Mesendoderm (in vitro differentiated cells): ENCODE results near the gene MYT1.

Experiments
- DNase-seq: peaks from one replicate; pipeline ENCODE4 v3.0.0; 2013
- H2AK5ac ChIP-seq: 2 replicates; pipeline ENCODE4 v1.6.1; 2013; ENCODE audit warnings: low read length, inconsistent platforms
- H2BK120ac ChIP-seq: 2 replicates; pipeline ENCODE4 v1.6.1; 2013; ENCODE audit warnings: low read depth, mild to moderate bottlenecking, low read length, moderate library complexity, mixed read lengths
- H2BK15ac ChIP-seq: replicated peaks from 2 replicates; pipeline ENCODE4 v1.6.1; 2013; ENCODE audit warnings: low read depth, mild to moderate bottlenecking, moderate library complexity
- H2BK5ac ChIP-seq: 2 replicates; pipeline ENCODE4 v1.6.1; 2013; ENCODE audit warnings: low read length, inconsistent platforms
- H3K18ac ChIP-seq: 2 replicates; pipeline ENCODE4 v1.6.1; 2013; ENCODE audit warnings: mild to moderate bottlenecking, low read length, mixed read lengths
- H3K23ac ChIP-seq: one replicate; pipeline ENCODE4 v1.6.1; 2013; ENCODE audit warnings: low read length
- H3K27ac ChIP-seq: 2 replicates; pipeline ENCODE4 v1.5.1; 2013; ENCODE audit warnings: low read depth, mild to moderate bottlenecking, inconsistent platforms, low read length, moderate library complexity
- H3K27me3 ChIP-seq: 2 replicates; pipeline ENCODE4 v1.6.1; 2013; ENCODE audit warnings: low read length, control low read depth, mild to moderate bottlenecking, inconsistent platforms; ENCODE audit not compliant: insufficient read depth, poor library complexity
- H3K36me3 ChIP-seq: 2 replicates; pipeline ENCODE4 v1.6.1; 2013; ENCODE audit warnings: low read length, inconsistent platforms; ENCODE audit not compliant: control insufficient read depth, insufficient read depth
- H3K4ac ChIP-seq: one replicate; pipeline ENCODE4 v1.6.1; 2013; ENCODE audit warnings: low read depth, mild to moderate bottlenecking, low read length, moderate library complexity
- H3K4me1 ChIP-seq: 2 replicates; pipeline ENCODE4 v1.6.1; 2013; ENCODE audit warnings: low read depth, low read length, inconsistent platforms; ENCODE audit not compliant: control insufficient read depth
- H3K4me2 ChIP-seq: 2 replicates; pipeline ENCODE4 v1.6.1; 2013; ENCODE audit warnings: low read length
- H3K4me3 ChIP-seq: 2 replicates; pipeline ENCODE4 v1.5.1; 2013; ENCODE audit warnings: mild to moderate bottlenecking, low read length
- H3K56ac ChIP-seq: one replicate; pipeline ENCODE4 v1.6.1; 2013; ENCODE audit warnings: low read length
- H3K79me1 ChIP-seq: 2 replicates; pipeline ENCODE4 v1.6.1; 2013; ENCODE audit warnings: low read length, inconsistent platforms
- H3K79me2 ChIP-seq: 2 replicates; pipeline ENCODE4 v1.6.1; 2013; ENCODE audit warnings: mild to moderate bottlenecking, low read length; ENCODE audit not compliant: control insufficient read depth, insufficient read depth
- H3K9ac ChIP-seq: 2 replicates; pipeline ENCODE4 v1.6.1; 2013; ENCODE audit warnings: low read length, inconsistent platforms
- H4K5ac ChIP-seq: one replicate; pipeline ENCODE4 v1.6.1; 2013; ENCODE audit warnings: low read length
- H4K8ac ChIP-seq: one replicate; pipeline ENCODE4 v1.6.1; 2013; ENCODE audit warnings: low read depth, mild to moderate bottlenecking, control low read depth, low read length, moderate library complexity
- WGBS: extraction: QIAGEN DNeasy Blood & Tissue Kit; methylation state at CpG from one replicate; pipeline ENCODE4 v1.1.7; 2013; ENCODE audit warnings: low lambda C conversion rate, missing lambda C conversion rate; ENCODE audit not compliant: insufficient coverage; ENCODE audit errors: extremely low coverage; 5-methylcytosine and 5-hydroxymethylcytosine counted together

Gene MYT1

DNA sequence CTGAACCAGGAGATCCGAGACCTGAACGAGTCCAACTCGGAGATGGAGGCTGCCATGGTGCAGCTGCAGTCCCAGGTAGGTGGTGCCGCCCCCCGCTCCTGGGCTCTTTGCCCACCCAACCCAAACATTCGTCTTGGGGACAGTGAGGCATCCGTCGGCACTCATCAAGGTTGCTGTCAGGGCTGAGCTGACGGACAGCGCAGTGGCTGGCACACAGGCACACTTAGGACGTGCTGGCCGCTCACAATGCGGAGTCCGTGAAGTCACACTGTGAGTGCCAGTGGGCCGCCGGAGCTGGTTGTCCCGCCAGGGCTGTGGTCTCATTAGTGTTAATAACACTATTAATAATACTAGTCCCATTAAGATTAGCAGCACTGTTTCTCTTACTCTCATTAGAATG is 73.1 kb downstream of the MYT1 start:
- H3K4me2 ChIP-seq, result no peak overlapping the region
- no peak overlapping the region for H3K4me3 ChIP-seq
- no peak overlapping the region for H2BK15ac ChIP-seq
- no peak overlapping the region for H2BK5ac ChIP-seq
- H3K36me3 ChIP-seq, result no peaks in the 10 kb centered on the region
- no peak overlapping the region for H3K18ac ChIP-seq
- H2AK5ac ChIP-seq, result no peak overlapping the region
- H3K27ac ChIP-seq, result no peak overlapping the region
- H3K79me2 ChIP-seq, result no peaks in the 10 kb centered on the region
- no peak overlapping the region for H4K5ac ChIP-seq
- H3K4me1 ChIP-seq, result no peaks in the 10 kb centered on the region
- no peak overlapping the region for H3K56ac ChIP-seq
- no peak overlapping the region for H3K9ac ChIP-seq
- no peak overlapping the region for H3K23ac ChIP-seq
- no peaks in the 10 kb centered on the region for H3K27me3 ChIP-seq
- no peak overlapping the region for H4K8ac ChIP-seq
- no peak for DNase-seq
- no peak overlapping the region for H3K4ac ChIP-seq
- no CpG with 5 or more reads among the region's 17 CpGs for WGBS
- no peaks in the 10 kb centered on the region for H3K79me1 ChIP-seq
- H2BK120ac ChIP-seq, result no peak overlapping the region

DNA sequence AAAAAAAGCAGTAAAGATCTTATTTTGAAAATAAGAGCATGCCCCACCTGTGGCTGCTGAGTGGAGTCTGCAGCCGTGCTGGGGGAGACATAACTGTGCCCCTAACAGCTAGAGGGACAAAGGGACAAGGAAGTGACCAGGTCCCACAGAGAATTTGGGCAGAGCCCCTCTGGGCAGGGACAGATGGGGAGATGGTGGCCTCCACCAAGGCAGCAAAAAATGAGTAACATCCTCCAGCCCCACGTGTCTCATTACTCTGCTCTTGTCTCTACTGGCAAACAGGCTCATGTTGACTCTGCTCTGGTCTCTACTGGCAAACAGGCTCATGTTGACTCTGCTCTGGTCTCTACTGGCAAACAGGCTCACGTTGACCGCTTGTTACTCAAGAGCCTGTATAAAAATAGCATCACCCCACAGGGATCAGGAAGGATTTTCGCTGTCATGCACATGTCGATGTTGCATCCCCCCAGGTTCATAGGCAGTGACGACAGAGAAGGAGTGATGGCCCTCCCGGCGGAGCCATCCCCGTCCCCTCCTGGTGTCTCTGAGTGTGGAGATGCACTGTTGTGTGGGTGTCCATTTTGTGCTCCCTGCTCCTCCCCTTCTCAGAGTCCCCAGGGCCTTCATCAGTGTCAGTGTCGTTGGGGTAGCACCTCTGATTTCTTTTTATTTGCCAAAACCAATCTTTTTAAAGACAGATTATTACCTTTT is 74.0 kb downstream of the MYT1 start:
- no peak overlapping the region for H3K56ac ChIP-seq
- H3K4me1 ChIP-seq, result no peaks in the 10 kb centered on the region
- H3K36me3 ChIP-seq, result no peaks in the 10 kb centered on the region
- no peak overlapping the region for H3K27ac ChIP-seq
- H2BK5ac ChIP-seq, result no peak overlapping the region
- H3K79me2 ChIP-seq, result no peaks in the 10 kb centered on the region
- H3K4ac ChIP-seq, result no peak overlapping the region
- H2BK15ac ChIP-seq, result no peak overlapping the region
- DNase-seq, result no peak
- H3K4me3 ChIP-seq, result no peak overlapping the region
- H3K9ac ChIP-seq, result no peak overlapping the region
- no peaks in the 10 kb centered on the region for H3K79me1 ChIP-seq
- H3K27me3 ChIP-seq, result no peaks in the 10 kb centered on the region
- H4K8ac ChIP-seq, result no peak overlapping the region
- no CpG with 5 or more reads among the region's 11 CpGs for WGBS
- H3K4me2 ChIP-seq, result no peak overlapping the region
- no peak overlapping the region for H3K18ac ChIP-seq
- no peak overlapping the region for H4K5ac ChIP-seq
- no peak overlapping the region for H3K23ac ChIP-seq
- no peak overlapping the region for H2AK5ac ChIP-seq
- H2BK120ac ChIP-seq, result no peak overlapping the region

DNA sequence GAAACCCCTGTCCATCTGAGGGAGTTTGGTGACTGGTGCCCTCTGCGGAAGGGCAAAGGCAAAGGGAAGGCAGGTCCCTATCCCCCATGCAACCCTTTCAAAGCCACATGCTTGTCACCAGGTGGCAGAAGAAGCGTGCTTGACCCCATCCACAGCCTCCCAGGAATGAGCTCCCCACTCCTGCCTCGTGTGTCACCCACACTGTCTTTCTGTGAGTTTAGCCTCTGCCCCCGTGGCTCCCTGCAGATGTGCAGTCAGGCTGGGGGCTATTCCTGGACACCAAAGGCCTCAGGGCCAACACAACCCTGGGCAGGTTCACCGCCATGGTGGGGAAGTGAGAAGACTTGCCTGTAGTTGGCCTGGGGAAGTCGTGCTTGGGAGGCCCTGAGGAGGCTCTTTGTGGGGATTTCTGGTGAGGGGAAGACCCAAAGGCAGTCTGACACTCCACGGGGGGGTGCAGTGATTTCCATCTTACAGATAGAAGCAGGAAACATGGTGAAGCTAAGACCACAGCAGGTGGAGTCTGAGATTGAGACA is 74.7 kb downstream of the MYT1 start:
- no peak overlapping the region for H3K23ac ChIP-seq

DNA sequence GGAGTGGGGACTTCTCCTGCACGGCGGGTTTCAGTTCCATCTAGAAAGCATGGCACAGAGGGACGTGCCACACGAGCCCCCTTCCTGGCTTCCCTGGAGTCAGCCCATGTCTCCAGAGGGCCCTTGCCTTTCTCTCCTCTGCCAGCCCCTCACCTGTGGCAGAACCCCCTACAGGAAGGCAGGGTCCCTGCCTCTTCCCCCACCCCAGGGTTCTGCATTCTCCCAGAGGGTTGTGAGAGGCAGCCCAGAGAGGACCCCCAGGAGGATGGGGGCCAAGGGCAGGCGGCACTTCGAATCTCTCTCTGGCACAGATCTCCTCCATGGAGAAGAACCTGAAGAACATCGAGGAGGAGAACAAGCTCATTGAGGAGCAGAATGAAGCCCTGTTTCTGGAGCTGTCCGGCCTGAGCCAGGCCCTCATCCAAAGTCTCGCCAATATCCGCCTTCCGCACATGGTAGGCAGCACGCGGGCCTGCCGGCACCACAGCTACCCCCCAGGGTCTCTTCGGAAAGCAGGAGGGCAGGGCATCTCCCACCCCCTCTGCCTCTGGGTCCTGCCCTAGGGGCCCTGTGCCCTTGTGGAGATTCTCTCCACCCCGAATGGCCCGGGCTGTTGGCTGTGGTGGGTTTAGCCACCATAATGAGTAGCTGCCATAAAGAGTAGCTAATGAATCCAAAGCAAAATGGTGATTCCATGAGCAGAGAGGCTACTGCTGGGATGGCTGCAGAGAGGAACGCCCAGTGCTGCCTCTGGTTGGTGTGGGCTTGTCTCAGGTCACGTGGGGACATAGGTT is 75.4 kb downstream of the MYT1 start:
- H2BK120ac ChIP-seq, result no peak overlapping the region
- no peak overlapping the region for H3K56ac ChIP-seq
- no peak overlapping the region for H3K27ac ChIP-seq
- no peak overlapping the region for H2BK15ac ChIP-seq
- H4K5ac ChIP-seq, result no peak overlapping the region
- no peaks in the 10 kb centered on the region for H3K27me3 ChIP-seq
- H2AK5ac ChIP-seq, result no peak overlapping the region
- H3K9ac ChIP-seq, result no peak overlapping the region
- H3K79me2 ChIP-seq, result no peaks in the 10 kb centered on the region
- H3K36me3 ChIP-seq, result no peaks in the 10 kb centered on the region
- H4K8ac ChIP-seq, result no peak overlapping the region
- no peak for DNase-seq
- H3K23ac ChIP-seq, result no peak overlapping the region
- H3K4ac ChIP-seq, result no peak overlapping the region
- H3K79me1 ChIP-seq, result no peaks in the 10 kb centered on the region
- no peak overlapping the region for H2BK5ac ChIP-seq
- H3K4me1 ChIP-seq, result no peaks in the 10 kb centered on the region
- WGBS, result no CpG with 5 or more reads among the region's 19 CpGs
- no peak overlapping the region for H3K4me3 ChIP-seq
- H3K4me2 ChIP-seq, result no peak overlapping the region
- no peak overlapping the region for H3K18ac ChIP-seq

More for the DNA sequence above, 74.7 kb downstream of the MYT1 start:
- Histone ChIP-seq H3K4me1 (no peaks in the 10 kb centered on the region), H4K8ac (no peak overlapping the region), H3K4ac (no peak overlapping the region), H3K18ac (no peak overlapping the region), H3K27me3 (no peaks in the 10 kb centered on the region), H3K79me2 (no peaks in the 10 kb centered on the region), H3K36me3 (no peaks in the 10 kb centered on the region), H2BK5ac (no peak overlapping the region), H2BK15ac (no peak overlapping the region), H3K27ac (no peak overlapping the region), H3K56ac (no peak overlapping the region), H3K4me3 (no peak overlapping the region), H4K5ac (no peak overlapping the region), H3K79me1 (no peaks in the 10 kb centered on the region), H2BK120ac (no peak overlapping the region), H3K4me2 (no peak overlapping the region), H3K9ac (no peak overlapping the region), H2AK5ac (no peak overlapping the region)
- DNase-seq, result no peak
- WGBS, result no CpG with 5 or more reads among the region's 7 CpGs

DNA sequence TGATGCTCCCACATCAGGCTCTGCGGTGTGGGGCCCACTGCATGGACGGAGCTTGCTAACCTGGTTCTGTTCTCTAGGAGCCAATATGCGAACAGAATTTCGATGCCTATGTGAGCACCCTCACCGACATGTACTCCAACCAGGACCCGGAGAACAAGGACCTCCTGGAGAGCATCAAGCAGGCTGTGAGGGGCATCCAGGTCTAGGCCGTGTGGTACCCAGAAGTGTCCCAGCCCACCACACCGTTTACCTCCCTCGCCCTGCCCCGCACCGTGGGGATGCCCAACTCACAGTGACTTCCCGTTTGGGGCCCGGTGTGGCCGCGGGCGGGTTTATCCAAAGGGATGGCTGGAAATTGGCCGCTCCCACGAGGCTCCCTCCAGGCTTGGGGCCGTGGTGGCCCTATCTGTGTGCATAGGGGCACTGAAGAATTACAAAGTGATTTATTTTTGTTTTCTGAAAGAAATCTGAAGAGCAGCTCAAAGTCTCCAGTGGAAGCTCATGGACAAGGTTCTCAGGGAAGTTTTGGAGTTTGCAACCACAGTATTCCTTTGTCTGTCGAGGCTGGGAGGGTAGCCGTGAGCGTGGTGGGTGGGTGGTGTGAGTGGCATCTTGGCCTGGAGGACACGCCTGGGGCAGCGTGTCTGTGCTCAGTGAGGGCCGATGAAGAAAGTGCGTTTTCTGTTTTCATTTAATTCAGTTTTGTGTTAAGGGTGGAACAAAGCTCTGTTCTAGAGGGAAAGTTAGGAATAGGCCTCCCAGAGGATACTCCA is 76.2 kb downstream of the MYT1 start:
- Histone ChIP-seq H3K23ac (no peak overlapping the region), H3K27ac (no peak overlapping the region), H3K4me2 (no peak overlapping the region), H3K4ac (no peak overlapping the region), H3K79me1 (no peaks in the 10 kb centered on the region), H3K36me3 (no peaks in the 10 kb centered on the region), H3K4me3 (no peak overlapping the region), H4K8ac (no peak overlapping the region), H3K79me2 (no peaks in the 10 kb centered on the region), H3K4me1 (no peaks in the 10 kb centered on the region), H2BK5ac (no peak overlapping the region), H4K5ac (no peak overlapping the region), H3K9ac (no peak overlapping the region), H3K18ac (no peak overlapping the region), H2BK120ac (no peak overlapping the region), H2BK15ac (no peak overlapping the region), H2AK5ac (no peak overlapping the region), H3K27me3 (no peaks in the 10 kb centered on the region), H3K56ac (no peak overlapping the region)
- no CpG with 5 or more reads among the region's 26 CpGs for WGBS
- DNase-seq, result no peak
